H9 (cell line): ENCODE results near the gene SFXN5. TPM values are rescaled to one million over a fixed set of nuclear protein-coding genes. Genes with fewer than 3 reads are reported as not detected.

Source experiments
- DNase-seq: peaks from one replicate; pipeline ENCODE4 v3.0.0-alpha.2; 2017
- H2AFZ ChIP-seq: one replicate; pipeline ENCODE4 v1.6.1; 2013; ENCODE audit warnings: mild to moderate bottlenecking, low read length, control low read depth, moderate library complexity
- H2AK5ac ChIP-seq: 2 replicates; pipeline ENCODE4 v1.6.1; 2013; ENCODE audit warnings: low read length, control low read depth, mixed read lengths; ENCODE audit not compliant: insufficient read length
- H2BK120ac ChIP-seq: one replicate; pipeline ENCODE4 v1.6.1; 2013; ENCODE audit warnings: low read depth, mild to moderate bottlenecking, low read length, control low read depth, inconsistent platforms; ENCODE audit not compliant: poor library complexity, severe bottlenecking
- H2BK12ac ChIP-seq: 2 replicates; pipeline ENCODE4 v1.6.1; 2013; ENCODE audit warnings: low read length, control low read depth, mixed read lengths, low read depth; ENCODE audit not compliant: insufficient read length
- H2BK15ac ChIP-seq: 2 replicates; pipeline ENCODE4 v1.6.1; 2013; ENCODE audit warnings: low read depth, low read length, control low read depth
- H2BK20ac ChIP-seq: one replicate; pipeline ENCODE4 v1.6.1; 2013; ENCODE audit warnings: low read depth, mild to moderate bottlenecking, low read length, control low read depth, inconsistent platforms; ENCODE audit not compliant: poor library complexity, severe bottlenecking
- H2BK5ac ChIP-seq: 2 replicates; pipeline ENCODE4 v1.6.1; 2013; ENCODE audit warnings: low read length, control low read depth, mixed read lengths; ENCODE audit not compliant: insufficient read length
- H3K14ac ChIP-seq: 2 replicates; pipeline ENCODE4 v1.6.1; 2013; ENCODE audit warnings: low read length, control low read depth; ENCODE audit not compliant: insufficient read depth
- H3K18ac ChIP-seq: 2 replicates; pipeline ENCODE4 v1.6.1; 2013; ENCODE audit warnings: low read depth, mild to moderate bottlenecking, mixed read lengths, low read length, control low read depth; ENCODE audit not compliant: insufficient read length
- H3K23ac ChIP-seq: 2 replicates; pipeline ENCODE4 v1.6.1; 2013; ENCODE audit warnings: low read length, control low read depth, mixed read lengths, low read depth; ENCODE audit not compliant: insufficient read length
- H3K23me2 ChIP-seq: 2 replicates; pipeline ENCODE4 v1.6.1; 2013; ENCODE audit warnings: low read depth, mild to moderate bottlenecking, mixed read lengths, low read length, control low read depth; ENCODE audit not compliant: insufficient read length, poor library complexity, severe bottlenecking
- H3K27ac ChIP-seq: 2 replicates; pipeline ENCODE4 v1.5.1; 2013; ENCODE audit warnings: low read length, control low read depth, mixed read lengths, low read depth; ENCODE audit not compliant: insufficient read length
- H3K27me3 ChIP-seq: 2 replicates; pipeline ENCODE4 v1.6.1; 2013; ENCODE audit warnings: low read length, control low read depth, inconsistent platforms; ENCODE audit not compliant: insufficient read depth
- H3K4ac ChIP-seq: 2 replicates; pipeline ENCODE4 v1.6.1; 2013; ENCODE audit warnings: low read depth, mild to moderate bottlenecking, control low read depth, inconsistent platforms, low read length, moderate library complexity
- H3K4me1 ChIP-seq: 2 replicates; pipeline ENCODE4 v1.6.1; 2013; ENCODE audit warnings: low read length, control low read depth, inconsistent platforms; ENCODE audit not compliant: insufficient read depth
- H3K4me2 ChIP-seq: 2 replicates; pipeline ENCODE4 v1.6.1; 2013; ENCODE audit warnings: low read length, control low read depth, mixed read lengths; ENCODE audit not compliant: insufficient read length, insufficient read depth
- H3K56ac ChIP-seq: 2 replicates; pipeline ENCODE4 v1.6.1; 2013; ENCODE audit warnings: low read depth, mild to moderate bottlenecking, mixed read lengths, low read length, control low read depth; ENCODE audit not compliant: insufficient read length
- H3K79me1 ChIP-seq: 2 replicates; pipeline ENCODE4 v1.6.1; 2013; ENCODE audit warnings: low read depth, mild to moderate bottlenecking, moderate library complexity, low read length, control low read depth, inconsistent platforms; ENCODE audit not compliant: insufficient read depth, poor library complexity, severe bottlenecking
- H3K79me2 ChIP-seq: 2 replicates; pipeline ENCODE4 v1.6.1; 2013; ENCODE audit warnings: low read length, control low read depth, inconsistent platforms; ENCODE audit not compliant: insufficient read depth
- H3K9ac ChIP-seq: 2 replicates; pipeline ENCODE4 v1.6.1; 2013; ENCODE audit warnings: low read length, control low read depth, mixed read lengths; ENCODE audit not compliant: insufficient read length; ENCODE audit errors: extremely low read depth
- H3K9me3 ChIP-seq: one replicate; pipeline ENCODE4 v1.6.1; 2013; ENCODE audit warnings: low read depth, low read length, inconsistent platforms; ENCODE audit not compliant: control insufficient read depth
- H3T11ph ChIP-seq: one replicate; pipeline ENCODE4 v1.6.1; 2013; ENCODE audit warnings: mild to moderate bottlenecking, low read length, control low read depth, inconsistent platforms
- H4K20me1 ChIP-seq: one replicate; pipeline ENCODE4 v1.6.1; 2013; ENCODE audit not compliant: control insufficient read depth, insufficient read length, insufficient read depth
- H4K5ac ChIP-seq: 2 replicates; pipeline ENCODE4 v1.6.1; 2013; ENCODE audit warnings: low read depth, mild to moderate bottlenecking, mixed read lengths, low read length, control low read depth; ENCODE audit not compliant: insufficient read length
- H4K8ac ChIP-seq: replicated peaks from 2 replicates; pipeline ENCODE4 v1.6.1; 2013; ENCODE audit warnings: low read length, control low read depth, mixed read lengths, low read depth; ENCODE audit not compliant: insufficient read length
- H4K91ac ChIP-seq: 2 replicates; pipeline ENCODE4 v1.6.1; 2013; ENCODE audit warnings: low read depth, mild to moderate bottlenecking, moderate library complexity, mixed read lengths, low read length, control low read depth; ENCODE audit not compliant: insufficient read length
- H3K27ac Mint-ChIP-seq, 3 experiments: 2 replicates in 2 of 3; 3 replicates in 1 of 3; pipeline ENCODE4 v1.8.0; 2020 to 2021; ENCODE audit warnings: mixed read lengths in 3 of 3, mild to moderate bottlenecking in 1 of 3, moderate library complexity in 1 of 3
- H3K27me3 Mint-ChIP-seq: 2 replicates; pipeline ENCODE4 v1.8.0; 2021; ENCODE audit warnings: low read depth, mild to moderate bottlenecking, moderate library complexity, mixed read lengths
- H3K36me3 Mint-ChIP-seq, 3 experiments: 2 replicates in 2 of 3; 3 replicates in 1 of 3; pipeline ENCODE4 v1.8.0; 2020 to 2021; ENCODE audit warnings: low read depth in 3 of 3, mixed read lengths in 3 of 3; ENCODE audit not compliant: insufficient read depth in 1 of 3
- H3K4me1 Mint-ChIP-seq, 2 experiments: 2 replicates each; pipeline ENCODE4 v1.8.0; 2020; ENCODE audit warnings: mixed read lengths in 2 of 2
- H3K4me3 Mint-ChIP-seq, 2 experiments: 2 replicates in 1 of 2; 3 replicates in 1 of 2; pipeline ENCODE4 v1.8.0; 2020 to 2021; ENCODE audit warnings: mild to moderate bottlenecking in 2 of 2, mixed read lengths in 2 of 2, moderate library complexity in 1 of 2
- H3K9me3 Mint-ChIP-seq, 2 experiments: 2 replicates in 1 of 2; 3 replicates in 1 of 2; pipeline ENCODE4 v1.8.0; 2020; ENCODE audit warnings: mild to moderate bottlenecking in 2 of 2, mixed read lengths in 2 of 2, moderate library complexity in 1 of 2
- CTCF ChIP-seq: fragments of 200-600 bp; sonication (generic); conservative IDR thresholded peaks from 3 replicates; pipeline ENCODE4 v1.8.0; 2021; ENCODE audit warnings: antibody characterized with exemption, mild to moderate bottlenecking
- WGBS: extraction: QIAGEN DNeasy Blood & Tissue Kit; methylation state at CpG from one replicate; pipeline ENCODE4 v1.1.7; 2013; ENCODE audit warnings: missing lambda C conversion rate, low lambda C conversion rate, mixed read lengths; ENCODE audit not compliant: insufficient read length; ENCODE audit errors: extremely low coverage; 5-methylcytosine and 5-hydroxymethylcytosine counted together
- total RNA-seq: library from RNA; stranded (reverse); gene quantifications from 2 replicates; pipeline ENCODE4 v1.2.1, GENCODE V29; 2021

The SFXN5 gene
- total RNA-seq, 1 experiment from 2014 or later, result 30.9 TPM

DNA sequence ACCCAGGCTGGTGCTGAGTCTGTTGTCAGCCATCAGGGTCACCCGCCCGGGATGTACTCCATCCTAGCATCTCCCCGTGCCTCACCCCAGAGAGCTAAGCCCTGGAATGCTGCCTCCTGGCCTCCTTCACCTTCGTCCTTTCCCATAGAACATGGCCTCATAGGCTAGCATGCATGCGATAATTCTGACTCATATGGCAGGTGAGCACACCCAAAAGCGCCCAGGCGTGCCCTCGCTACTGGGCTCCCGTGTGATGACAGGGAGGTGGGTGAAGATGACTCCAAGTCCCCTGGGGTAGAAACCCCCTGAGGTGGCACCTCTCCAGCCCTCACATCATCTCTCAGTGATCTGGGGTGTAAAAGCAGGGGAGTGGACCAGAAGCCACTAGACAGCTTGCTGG is 177.0 kb downstream of the SFXN5 start:
- no peaks in the 10 kb centered on the region; a peak in 1 of 7 replicates for H3K36me3 Mint-ChIP-seq
- peaks cover 8% of the 10 kb centered on the region; the same call in 1 of the 2 replicates for H3K4me1 ChIP-seq
- H3K27ac Mint-ChIP-seq, result no peak overlapping the region
- no peak overlapping the region for H3K9ac ChIP-seq
- H3T11ph ChIP-seq, result no peak overlapping the region
- no peak overlapping the region for H3K4me3 Mint-ChIP-seq
- H3K56ac ChIP-seq, result no peak overlapping the region
- H3K9me3 ChIP-seq, result no peaks in the 10 kb centered on the region
- H2AK5ac ChIP-seq, result no peak overlapping the region
- H3K79me1 ChIP-seq, result no peaks in the 10 kb centered on the region
- no peaks in the 10 kb centered on the region for H3K23me2 ChIP-seq
- no peak overlapping the region for H3K27ac ChIP-seq
- H3K18ac ChIP-seq, result no peak overlapping the region
- no peak overlapping the region for H3K23ac ChIP-seq
- H3K79me2 ChIP-seq, result no peaks in the 10 kb centered on the region
- no peaks in the 10 kb centered on the region for H3K9me3 Mint-ChIP-seq
- no peak overlapping the region for H3K4ac ChIP-seq
- no peak for TF ChIP-seq CTCF
- H3K14ac ChIP-seq, result no peak overlapping the region
- H2BK5ac ChIP-seq, result no peak overlapping the region
- no peaks in the 10 kb centered on the region for H4K20me1 ChIP-seq
- no peak overlapping the region for H2BK12ac ChIP-seq
- no peak overlapping the region for H4K5ac ChIP-seq
- H2BK120ac ChIP-seq, result no peak overlapping the region
- H4K8ac ChIP-seq, result no peak overlapping the region
- H2BK15ac ChIP-seq, result no peak overlapping the region
- H3K27me3 Mint-ChIP-seq, result peaks cover 82% of the 10 kb centered on the region
- H3K4me1 Mint-ChIP-seq, result peaks cover 23 to 25% of the 10 kb centered on the region in 2 experiments
- H2BK20ac ChIP-seq, result no peak overlapping the region
- H3K27me3 ChIP-seq, result no peaks in the 10 kb centered on the region; the same call in 1 of the 2 replicates
- no peak for DNase-seq
- no CpG with 5 or more reads among the region's 9 CpGs for WGBS
- no peak overlapping the region for H2AFZ ChIP-seq
- no peak overlapping the region for H4K91ac ChIP-seq
- H3K4me2 ChIP-seq, result no peak overlapping the region
